Measurements from ENCODE around the gene JUNB. TPM values are rescaled to one million over a fixed set of nuclear protein-coding genes. Genes with fewer than 3 reads are reported as not detected.

The JUNB gene
- total and polyA plus RNA-seq, 2 of the 13 experiments (the other 11 are each of a cell fraction or from before 2014, with no cell fraction given): 7.7 to 8.2 TPM

GRCh38 chr19:12802267-12803106 lies 11.2 kb downstream of the JUNB start (continued):
- TF ChIP-seq ZNF607 (CRISPR knock-in tag; IDR thresholded peaks at IDR 0.05; ENCODE audit: borderline replicate concordance): no peak
- no peak for TF ChIP-seq ZKSCAN1 (IDR thresholded peaks at IDR 0.05; ENCODE audit: low read length)
- no peak for TF ChIP-seq HMGA1 (CRISPR knock-in tag; conservative IDR thresholded peaks at IDR 0.05)
- no peak for TF ChIP-seq JARID2 (CRISPR knock-in tag; IDR thresholded peaks at IDR 0.05; ENCODE audit: insufficient replicate concordance)
- TF ChIP-seq KAT8 (CRISPR knock-in tag; IDR thresholded peaks at IDR 0.05): no peak
- no peak for TF ChIP-seq GABPA (IDR thresholded peaks at IDR 0.05; ENCODE audit: low read depth, low read length)
- no peak for TF ChIP-seq GABPA (CRISPR knock-in tag; IDR thresholded peaks at IDR 0.05; ENCODE audit: low read depth)
- TF ChIP-seq NCOA1 (CRISPR knock-in tag; IDR thresholded peaks at IDR 0.05): no peak
- no peak for TF ChIP-seq NFIB (CRISPR knock-in tag; IDR thresholded peaks at IDR 0.05; ENCODE audit: borderline replicate concordance)
- TF ChIP-seq, protein P1, sequence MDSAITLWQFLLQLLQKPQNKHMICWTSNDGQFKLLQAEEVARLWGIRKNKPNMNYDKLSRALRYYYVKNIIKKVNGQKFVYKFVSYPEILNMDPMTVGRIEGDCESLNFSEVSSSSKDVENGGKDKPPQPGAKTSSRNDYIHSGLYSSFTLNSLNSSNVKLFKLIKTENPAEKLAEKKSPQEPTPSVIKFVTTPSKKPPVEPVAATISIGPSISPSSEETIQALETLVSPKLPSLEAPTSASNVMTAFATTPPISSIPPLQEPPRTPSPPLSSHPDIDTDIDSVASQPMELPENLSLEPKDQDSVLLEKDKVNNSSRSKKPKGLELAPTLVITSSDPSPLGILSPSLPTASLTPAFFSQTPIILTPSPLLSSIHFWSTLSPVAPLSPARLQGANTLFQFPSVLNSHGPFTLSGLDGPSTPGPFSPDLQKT (CRISPR knock-in tag; IDR thresholded peaks at IDR 0.05; ENCODE audit: borderline replicate concordance): no peak
- TF ChIP-seq CENPX (CRISPR knock-in tag; IDR thresholded peaks at IDR 0.05): no peak
- no peak for TF ChIP-seq ZNF142 (CRISPR knock-in tag; IDR thresholded peaks at IDR 0.05)
- TF ChIP-seq ZNF672 (CRISPR knock-in tag; IDR thresholded peaks at IDR 0.05): 0 out of 2 replicates have a peak, but pooled peaks have one; percentile 1
- TF ChIP-seq ZNF160 (CRISPR knock-in tag; IDR thresholded peaks at IDR 0.05): no peak
- TF ChIP-seq FLYWCH1 (CRISPR knock-in tag; IDR thresholded peaks at IDR 0.05): no peak
- TF ChIP-seq, protein P2, sequence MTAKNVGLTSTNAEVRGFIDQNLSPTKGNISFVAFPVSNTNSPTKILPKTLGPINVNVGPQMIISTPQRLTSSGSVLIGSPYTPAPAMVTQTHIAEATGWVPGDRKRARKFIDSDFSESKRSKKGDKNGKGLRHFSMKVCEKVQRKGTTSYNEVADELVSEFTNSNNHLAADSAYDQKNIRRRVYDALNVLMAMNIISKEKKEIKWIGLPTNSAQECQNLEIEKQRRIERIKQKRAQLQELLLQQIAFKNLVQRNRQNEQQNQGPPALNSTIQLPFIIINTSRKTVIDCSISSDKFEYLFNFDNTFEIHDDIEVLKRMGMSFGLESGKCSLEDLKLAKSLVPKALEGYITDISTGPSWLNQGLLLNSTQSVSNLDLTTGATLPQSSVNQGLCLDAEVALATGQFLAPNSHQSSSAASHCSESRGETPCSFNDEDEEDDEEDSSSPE (CRISPR knock-in tag; IDR thresholded peaks at IDR 0.05): no peak
- no peak for TF ChIP-seq POGZ (CRISPR knock-in tag; IDR thresholded peaks at IDR 0.05)
- no peak for TF ChIP-seq ZBTB7B (CRISPR knock-in tag; IDR thresholded peaks at IDR 0.05)
- TF ChIP-seq ZNF121 (CRISPR knock-in tag; IDR thresholded peaks at IDR 0.05): peak; percentile 72

Measured in HepG2 (cell line).